ENCODE data around the gene PIP4K2A.

GRCh38 chr10:22631646-22632278 lies 82.6 kb downstream of the PIP4K2A start:
- TF ChIP-seq CTCF (IDR thresholded peaks at IDR 0.05) (no peak), POLR2A (IDR thresholded peaks at IDR 0.05) (no peak), POLR2AphosphoS5 (IDR thresholded peaks at IDR 0.05) (no peak), EP300 (IDR thresholded peaks at IDR 0.05) (no peak)

Data from suprapubic skin (tissue), 4 donors.